Type B pancreatic cell (in vitro differentiated cells): ENCODE measurements around the gene ITFG1. TPM values are rescaled to one million over a fixed set of nuclear protein-coding genes. Genes with fewer than 3 reads are reported as not detected.

Source experiments
- DNase-seq: peaks from one replicate; pipeline ENCODE4 v3.0.0; 2021; ENCODE audit warnings: mixed read lengths; ENCODE audit not compliant: unreplicated experiment; ENCODE audit errors: extremely low spot score
- H3K27ac Mint-ChIP-seq: 2 replicates; pipeline ENCODE4 v1.8.0; 2021; ENCODE audit warnings: mild to moderate bottlenecking, mixed read lengths
- H3K27me3 Mint-ChIP-seq: 2 replicates; pipeline ENCODE4 v1.8.0; 2021; ENCODE audit warnings: mixed read lengths
- H3K36me3 Mint-ChIP-seq: 2 replicates; pipeline ENCODE4 v1.8.0; 2021; ENCODE audit warnings: mixed read lengths
- H3K4me1 Mint-ChIP-seq: one replicate; pipeline ENCODE4 v1.8.0; 2021; ENCODE audit warnings: mixed read lengths; ENCODE audit not compliant: unreplicated experiment
- H3K4me3 Mint-ChIP-seq: 2 replicates; pipeline ENCODE4 v1.8.0; 2021; ENCODE audit warnings: mild to moderate bottlenecking, mixed read lengths
- H3K9me3 Mint-ChIP-seq: 2 replicates; pipeline ENCODE4 v1.8.0; 2021; ENCODE audit warnings: mixed read lengths
- total RNA-seq: library from RNA; stranded (reverse); gene quantifications from 2 replicates; pipeline ENCODE4 v1.2.1, GENCODE V29; 2021; ENCODE audit warnings: low replicate concordance
- TF ChIP-seq, protein P1 (sequence below): fragments of 200-600 bp; sonication (generic); conservative IDR thresholded peaks from 2 replicates; pipeline ENCODE4 v1.5.0; 2021; ENCODE audit warnings: antibody characterized with exemption, mild to moderate bottlenecking

The ITFG1 gene
- total RNA-seq, 1 donor from 2014 or later = 47.1 TPM

DNA sequence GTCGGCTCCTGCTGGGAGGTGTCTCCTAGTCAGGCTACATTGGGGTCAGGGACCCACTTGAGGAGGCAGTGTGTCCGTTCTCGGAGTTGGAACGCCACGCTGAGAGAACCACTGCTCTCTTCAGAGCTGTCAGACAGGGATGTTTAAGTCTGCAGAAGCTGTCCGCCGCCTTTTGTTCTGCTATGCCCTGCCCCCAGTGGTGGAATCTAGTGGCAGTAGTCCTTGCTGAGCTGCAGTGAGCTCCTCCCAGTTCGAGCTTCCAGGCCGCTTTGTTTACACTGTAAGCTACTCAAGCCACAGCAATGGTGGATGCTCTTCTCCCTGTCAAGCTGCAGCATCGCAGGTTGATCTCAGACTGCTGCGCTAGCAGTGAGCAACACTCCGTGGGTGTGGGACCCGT is 36.0 kb downstream of the ITFG1 start:
- DNase-seq = no peak
- peaks cover 40% of the 10 kb centered on the region for H3K36me3 Mint-ChIP-seq
- no peak overlapping the region for H3K27ac Mint-ChIP-seq
- no peaks in the 10 kb centered on the region for H3K4me1 Mint-ChIP-seq
- H3K4me3 Mint-ChIP-seq = no peak overlapping the region
- TF ChIP-seq, protein P1, sequence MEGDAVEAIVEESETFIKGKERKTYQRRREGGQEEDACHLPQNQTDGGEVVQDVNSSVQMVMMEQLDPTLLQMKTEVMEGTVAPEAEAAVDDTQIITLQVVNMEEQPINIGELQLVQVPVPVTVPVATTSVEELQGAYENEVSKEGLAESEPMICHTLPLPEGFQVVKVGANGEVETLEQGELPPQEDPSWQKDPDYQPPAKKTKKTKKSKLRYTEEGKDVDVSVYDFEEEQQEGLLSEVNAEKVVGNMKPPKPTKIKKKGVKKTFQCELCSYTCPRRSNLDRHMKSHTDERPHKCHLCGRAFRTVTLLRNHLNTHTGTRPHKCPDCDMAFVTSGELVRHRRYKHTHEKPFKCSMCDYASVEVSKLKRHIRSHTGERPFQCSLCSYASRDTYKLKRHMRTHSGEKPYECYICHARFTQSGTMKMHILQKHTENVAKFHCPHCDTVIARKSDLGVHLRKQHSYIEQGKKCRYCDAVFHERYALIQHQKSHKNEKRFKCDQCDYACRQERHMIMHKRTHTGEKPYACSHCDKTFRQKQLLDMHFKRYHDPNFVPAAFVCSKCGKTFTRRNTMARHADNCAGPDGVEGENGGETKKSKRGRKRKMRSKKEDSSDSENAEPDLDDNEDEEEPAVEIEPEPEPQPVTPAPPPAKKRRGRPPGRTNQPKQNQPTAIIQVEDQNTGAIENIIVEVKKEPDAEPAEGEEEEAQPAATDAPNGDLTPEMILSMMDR = peak; percentile 49
- H3K9me3 Mint-ChIP-seq = peaks cover 8% of the 10 kb centered on the region
- no peaks in the 10 kb centered on the region for H3K27me3 Mint-ChIP-seq

DNA sequence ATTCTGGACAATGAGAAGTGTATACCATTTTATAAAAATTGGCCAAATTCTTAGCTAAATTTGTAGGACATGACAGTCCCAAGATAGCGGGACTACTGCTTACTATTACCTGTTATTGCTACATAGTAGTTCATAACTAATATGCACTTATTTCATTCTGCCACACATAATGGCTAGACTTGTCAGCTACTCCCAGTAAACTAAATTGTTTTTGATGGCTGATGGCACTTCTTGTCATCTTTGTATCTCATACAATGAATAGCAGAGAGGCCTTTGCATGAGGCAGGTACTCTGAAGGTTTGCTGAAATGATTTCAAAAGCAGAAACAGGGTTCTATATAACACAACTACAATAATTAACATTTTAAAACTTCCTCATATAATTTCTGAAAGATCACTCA is 44.0 kb downstream of the ITFG1 start:
- TF ChIP-seq, protein P1 = no peak
- DNase-seq = no peak
- no peaks in the 10 kb centered on the region for H3K27me3 Mint-ChIP-seq
- peaks cover 9% of the 10 kb centered on the region for H3K4me1 Mint-ChIP-seq
- H3K9me3 Mint-ChIP-seq = no peaks in the 10 kb centered on the region
- no peak overlapping the region for H3K27ac Mint-ChIP-seq
- H3K4me3 Mint-ChIP-seq = no peak overlapping the region
- peaks cover 29% of the 10 kb centered on the region for H3K36me3 Mint-ChIP-seq

GRCh38 chr16:47413041-47413440 is 47.8 kb downstream of the ITFG1 start:
- peaks cover 16% of the 10 kb centered on the region for H3K36me3 Mint-ChIP-seq
- no peaks in the 10 kb centered on the region for H3K9me3 Mint-ChIP-seq
- H3K27ac Mint-ChIP-seq = no peak overlapping the region

GRCh38 chr16:47408491-47408890 is 52.4 kb downstream of the ITFG1 start:
- TF ChIP-seq, protein P1 = no peak
- no peaks in the 10 kb centered on the region for H3K9me3 Mint-ChIP-seq
- H3K4me3 Mint-ChIP-seq = no peak overlapping the region
- no peaks in the 10 kb centered on the region for H3K27me3 Mint-ChIP-seq
- H3K36me3 Mint-ChIP-seq = peaks cover 10% of the 10 kb centered on the region
- no peak for DNase-seq
- peaks cover 9% of the 10 kb centered on the region for H3K4me1 Mint-ChIP-seq
- no peak overlapping the region for H3K27ac Mint-ChIP-seq

More at GRCh38 chr16:47413041-47413440, 47.8 kb downstream of the ITFG1 start:
- TF ChIP-seq, protein P1 = no peak
- no peak for DNase-seq
- H3K4me3 Mint-ChIP-seq = no peak overlapping the region
- H3K4me1 Mint-ChIP-seq = peaks cover 9% of the 10 kb centered on the region
- H3K27me3 Mint-ChIP-seq = no peaks in the 10 kb centered on the region

DNA sequence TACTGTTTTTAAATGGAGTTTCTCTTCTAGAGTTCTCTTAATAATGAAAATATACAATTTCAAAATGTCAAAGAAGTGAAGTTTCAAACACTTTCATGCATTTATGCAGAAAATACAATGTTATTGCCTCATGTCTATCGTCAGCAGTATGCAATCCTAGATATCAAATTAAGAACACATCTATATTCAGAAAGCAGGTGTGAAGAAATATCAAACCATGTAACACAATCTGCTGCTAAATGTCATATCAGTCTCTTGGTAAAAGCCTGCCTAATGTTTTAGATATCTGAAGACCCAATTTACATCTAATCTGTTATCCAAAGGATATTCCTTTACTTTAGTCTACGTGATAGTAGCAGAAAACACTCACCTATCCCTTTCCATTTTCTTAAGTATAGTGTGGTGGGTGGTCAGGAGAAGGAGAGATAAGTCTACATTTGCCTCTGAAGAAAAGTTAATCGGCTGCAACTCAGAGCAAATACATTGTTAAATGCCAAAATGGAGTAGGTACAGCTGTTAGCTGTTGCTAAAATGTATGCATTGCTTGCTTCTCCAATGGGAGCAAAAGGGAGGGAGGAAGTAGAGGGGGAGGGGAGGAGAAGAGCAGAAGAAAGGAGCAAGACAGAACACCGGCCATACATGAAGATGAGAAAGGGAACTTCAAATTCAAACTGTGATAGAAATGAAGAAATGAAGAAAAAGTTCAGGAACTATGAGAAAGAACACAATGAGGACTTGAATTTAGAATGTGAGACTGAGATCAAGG is 64.9 kb downstream of the ITFG1 start:
- Mint-ChIP-seq H3K4me3 (no peak overlapping the region), H3K4me1 (no peaks in the 10 kb centered on the region), H3K27ac (no peak overlapping the region), H3K36me3 (peaks cover 13% of the 10 kb centered on the region), H3K27me3 (no peaks in the 10 kb centered on the region), H3K9me3 (no peaks in the 10 kb centered on the region)
- no peak for DNase-seq
- TF ChIP-seq, protein P1 = no peak
